WERI-Rb-1 (cell line): ENCODE measurements around the gene OSBP.

ENCODE experiments used
- DNase-seq: peaks from one replicate; pipeline ENCODE4 v3.0.0-alpha.2; 2020
- H3K27ac ChIP-seq: fragments of 250-450 bp; sonication (Bioruptor Pico); 2 replicates; pipeline ENCODE4 v1.5.1; 2020; ENCODE audit warnings: mild to moderate bottlenecking, moderate library complexity
- H3K27me3 ChIP-seq: fragments of 250-450 bp; sonication (Bioruptor Pico); 2 replicates; pipeline ENCODE4 v1.5.1; 2021; ENCODE audit warnings: mild to moderate bottlenecking, low read depth, moderate library complexity; ENCODE audit not compliant: insufficient read depth, severe bottlenecking
- H3K36me3 ChIP-seq: fragments of 250-450 bp; sonication (Bioruptor Pico); 2 replicates; pipeline ENCODE4 v1.5.1; 2020; ENCODE audit warnings: mild to moderate bottlenecking, moderate library complexity
- H3K4me3 ChIP-seq: 2 replicates; pipeline ENCODE4 v1.5.1; 2011; ENCODE audit warnings: low read depth, mild to moderate bottlenecking, control low read depth, low read length
- H3K9me3 ChIP-seq: fragments of 250-450 bp; sonication (Bioruptor Pico); 2 replicates; pipeline ENCODE4 v1.5.1; 2021; ENCODE audit warnings: mild to moderate bottlenecking, moderate library complexity; ENCODE audit not compliant: severe bottlenecking
- TF ChIP-seq, protein P1 (sequence below): IDR thresholded peaks from 2 replicates; pipeline ENCODE4 v1.5.1; 2011; ENCODE audit warnings: low read depth, mild to moderate bottlenecking, control low read depth, inconsistent platforms, low read length

Gene OSBP

GRCh38 chr11:59611570-59612565, 3.7 kb downstream of the OSBP start:
- Histone ChIP-seq H3K27ac (no peak overlapping the region), H3K9me3 (no peaks in the 10 kb centered on the region), H3K36me3 (peaks cover 50% of the 10 kb centered on the region), H3K27me3 (no peaks in the 10 kb centered on the region), H3K4me3 (no peak overlapping the region)
- no peak for DNase-seq
- TF ChIP-seq, protein P1, sequence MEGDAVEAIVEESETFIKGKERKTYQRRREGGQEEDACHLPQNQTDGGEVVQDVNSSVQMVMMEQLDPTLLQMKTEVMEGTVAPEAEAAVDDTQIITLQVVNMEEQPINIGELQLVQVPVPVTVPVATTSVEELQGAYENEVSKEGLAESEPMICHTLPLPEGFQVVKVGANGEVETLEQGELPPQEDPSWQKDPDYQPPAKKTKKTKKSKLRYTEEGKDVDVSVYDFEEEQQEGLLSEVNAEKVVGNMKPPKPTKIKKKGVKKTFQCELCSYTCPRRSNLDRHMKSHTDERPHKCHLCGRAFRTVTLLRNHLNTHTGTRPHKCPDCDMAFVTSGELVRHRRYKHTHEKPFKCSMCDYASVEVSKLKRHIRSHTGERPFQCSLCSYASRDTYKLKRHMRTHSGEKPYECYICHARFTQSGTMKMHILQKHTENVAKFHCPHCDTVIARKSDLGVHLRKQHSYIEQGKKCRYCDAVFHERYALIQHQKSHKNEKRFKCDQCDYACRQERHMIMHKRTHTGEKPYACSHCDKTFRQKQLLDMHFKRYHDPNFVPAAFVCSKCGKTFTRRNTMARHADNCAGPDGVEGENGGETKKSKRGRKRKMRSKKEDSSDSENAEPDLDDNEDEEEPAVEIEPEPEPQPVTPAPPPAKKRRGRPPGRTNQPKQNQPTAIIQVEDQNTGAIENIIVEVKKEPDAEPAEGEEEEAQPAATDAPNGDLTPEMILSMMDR, result no peak

DNA sequence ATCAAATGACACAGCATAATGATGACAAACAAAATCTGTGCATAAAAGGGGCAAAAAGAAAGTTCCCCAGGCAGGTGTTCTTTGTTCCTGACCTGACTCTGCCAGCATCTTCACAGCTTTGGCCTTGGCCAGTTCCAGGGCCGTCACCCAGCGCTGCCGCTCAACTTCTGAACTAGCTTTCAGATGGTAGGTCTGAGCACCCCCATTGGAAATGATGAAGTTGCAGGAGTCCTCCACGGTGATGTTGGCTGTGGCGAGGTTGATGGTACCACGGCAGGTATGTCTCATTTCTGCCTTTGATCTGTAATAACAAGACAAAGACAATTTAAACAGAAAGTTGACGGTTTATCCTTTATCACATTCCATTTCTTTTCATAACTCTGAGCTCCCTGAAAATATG, 5.3 kb downstream of the OSBP start:
- Histone ChIP-seq H3K27ac (no peak overlapping the region), H3K27me3 (no peaks in the 10 kb centered on the region), H3K36me3 (peaks cover 66% of the 10 kb centered on the region), H3K4me3 (no peak overlapping the region), H3K9me3 (no peaks in the 10 kb centered on the region)
- TF ChIP-seq, protein P1, result no peak
- no peak for DNase-seq

DNA sequence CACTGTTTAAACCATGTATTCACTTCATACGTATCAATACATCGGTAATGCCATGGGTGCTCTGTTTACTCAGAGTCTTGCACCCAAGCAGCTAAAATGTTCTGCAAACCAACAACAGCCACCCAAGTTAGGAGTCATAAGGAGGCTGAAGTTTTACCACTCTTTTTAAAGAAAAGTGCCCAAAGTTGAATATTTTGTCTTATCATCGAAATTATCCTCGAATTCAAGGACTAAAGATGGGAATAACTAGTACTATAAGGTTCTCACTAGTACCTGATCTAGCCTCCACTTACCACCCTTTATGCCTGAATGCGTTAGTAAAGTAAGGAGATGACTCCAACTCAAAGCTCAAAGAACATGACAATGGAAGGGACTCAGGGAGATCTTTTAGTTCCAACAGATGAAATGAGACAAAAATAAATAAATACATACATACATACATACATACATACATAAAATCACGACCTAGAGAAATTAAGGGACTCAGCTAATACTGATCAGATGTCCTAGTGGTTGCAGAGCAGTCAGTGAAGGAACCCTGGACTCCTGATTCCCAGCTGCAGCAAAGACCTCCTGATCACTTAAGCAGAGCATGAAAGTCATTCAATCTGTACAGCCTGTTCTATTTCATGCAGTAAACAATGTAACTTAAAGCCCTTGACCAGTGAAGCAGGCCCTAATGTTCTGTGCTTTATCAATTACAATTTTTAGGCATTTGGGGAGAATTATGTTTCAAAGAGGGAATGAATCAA, 7.7 kb downstream of the OSBP start:
- no peaks in the 10 kb centered on the region for H3K27me3 ChIP-seq
- no peak overlapping the region for H3K27ac ChIP-seq
- H3K9me3 ChIP-seq, result no peaks in the 10 kb centered on the region
- H3K36me3 ChIP-seq, result peaks cover 75% of the 10 kb centered on the region
- TF ChIP-seq, protein P1, result no peak
- no peak overlapping the region for H3K4me3 ChIP-seq
- DNase-seq, result no peak

DNA sequence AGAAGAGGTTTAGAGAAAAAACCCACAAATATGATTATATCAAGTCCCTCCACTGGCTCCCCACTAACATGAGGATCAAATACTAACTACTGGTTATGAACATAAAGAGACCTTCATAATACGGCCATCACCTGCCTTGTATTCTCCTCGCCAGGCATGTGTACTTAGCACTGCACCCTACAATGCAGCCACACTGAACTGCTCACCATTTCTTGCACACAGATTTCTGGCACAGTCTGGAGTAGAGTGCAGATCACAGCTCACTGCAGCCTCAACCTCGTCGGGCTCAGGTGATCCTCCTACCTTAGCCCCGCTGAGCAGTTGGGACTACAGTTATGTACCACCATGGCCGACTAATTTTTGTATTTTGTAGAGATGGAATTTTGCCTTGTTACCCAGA, 13.1 kb downstream of the OSBP start:
- DNase-seq, result no peak
- H3K27ac ChIP-seq, result no peak overlapping the region
- H3K4me3 ChIP-seq, result no peak overlapping the region
- H3K36me3 ChIP-seq, result peaks cover 94% of the 10 kb centered on the region
- no peaks in the 10 kb centered on the region for H3K9me3 ChIP-seq
- H3K27me3 ChIP-seq, result no peaks in the 10 kb centered on the region
- TF ChIP-seq, protein P1, result no peak

GRCh38 chr11:59601788-59602187, 13.8 kb downstream of the OSBP start:
- Histone ChIP-seq H3K27me3 (no peaks in the 10 kb centered on the region), H3K4me3 (no peak overlapping the region), H3K36me3 (peaks cover 94% of the 10 kb centered on the region), H3K27ac (no peak overlapping the region), H3K9me3 (no peaks in the 10 kb centered on the region)
- no peak for DNase-seq
- TF ChIP-seq, protein P1, result no peak
